PC-3 (cell line): ENCODE results near the gene PTS. TPM values are rescaled to one million over a fixed set of nuclear protein-coding genes. Genes with fewer than 3 reads are reported as not detected.
"Not testable (repeated sequence)": the region's sequence is repeated elsewhere in the genome, so short reads cannot be mapped to it uniquely, and the experiment has no call there.

Experiments
- ATAC-seq: fragments of 200-7000 bp; cut with Tn5 transposase; 2 replicates; pipeline ENCODE4 v1.9.1; 2020; ENCODE audit warnings: mild to moderate bottlenecking, moderate library complexity
- BruUV-seq: library from RNA; stranded (reverse); fragments of 400-500 nt; replicated peaks from 2 replicates; lab custom pipeline; 2021; lab: Mats Ljungman, UMichigan
- CTCF ChIA-PET: fragments of 300-600 bp; sonication (Branson Sonifier 250); formaldehyde crosslinking; loops from one replicate; lab custom pipeline; 2022; ENCODE audit warnings: antibody characterized with exemption; lab: Charles Lee
- POLR2A ChIA-PET: fragments of 300-600 bp; sonication (Branson Sonifier 250); formaldehyde crosslinking; loops from one replicate; lab custom pipeline; 2022; ENCODE audit warnings: antibody characterized with exemption; ENCODE audit not compliant: unreplicated experiment; lab: Charles Lee
- DNase-seq: peaks from one replicate; pipeline ENCODE4 v3.0.0-alpha.2; 2015
- H2AFZ ChIP-seq: fragments of 300-600 bp; sonication (generic); 2 replicates; pipeline ENCODE4 v1.6.0; 2016; ENCODE audit warnings: antibody characterized with exemption, low read length
- H3F3A ChIP-seq: fragments of 300-600 bp; sonication (generic); one replicate; pipeline ENCODE4 v1.6.0; 2017; ENCODE audit warnings: antibody characterized with exemption, low read length, control low read depth, mild to moderate bottlenecking; ENCODE audit not compliant: unreplicated experiment
- H3K27ac ChIP-seq: fragments of 300-600 bp; sonication (generic); 2 replicates; pipeline ENCODE4 v1.5.1; 2016; ENCODE audit warnings: mild to moderate bottlenecking, low read length
- H3K27me3 ChIP-seq: fragments of 300-600 bp; sonication (generic); 2 replicates; pipeline ENCODE4 v1.6.1; 2016; ENCODE audit warnings: low read length, mixed read lengths
- H3K36me3 ChIP-seq: fragments of 300-600 bp; sonication (generic); 2 replicates; pipeline ENCODE4 v1.6.1; 2016; ENCODE audit warnings: low read depth, mixed run types, low read length, mixed read lengths
- H3K4me1 ChIP-seq: fragments of 300-600 bp; sonication (generic); 2 replicates; pipeline ENCODE4 v1.5.1; 2016; ENCODE audit warnings: low read length; ENCODE audit not compliant: insufficient read depth
- H3K4me2 ChIP-seq: fragments of 300-600 bp; sonication (generic); 2 replicates; pipeline ENCODE4 v1.6.0; 2016; ENCODE audit warnings: low read length
- H3K4me3 ChIP-seq: fragments of 300-600 bp; sonication (generic); 2 replicates; pipeline ENCODE4 v1.5.1; 2016; ENCODE audit warnings: mild to moderate bottlenecking, low read length, mixed read lengths
- H3K79me2 ChIP-seq: fragments of 300-600 bp; sonication (generic); 2 replicates; pipeline ENCODE4 v1.6.1; 2017; ENCODE audit warnings: low read length, mixed read lengths
- H3K9ac ChIP-seq: fragments of 300-600 bp; sonication (generic); 2 replicates; pipeline ENCODE4 v1.6.0; 2016; ENCODE audit warnings: mild to moderate bottlenecking, low read length
- H3K9me2 ChIP-seq: fragments of 300-600 bp; sonication (generic); replicated peaks from 2 replicates; pipeline ENCODE4 v1.6.1; 2016; ENCODE audit warnings: mixed run types, low read length, mixed read lengths
- H3K9me3 ChIP-seq: fragments of 300-600 bp; sonication (generic); 2 replicates; pipeline ENCODE4 v1.6.1; 2016; ENCODE audit warnings: low read length, mixed read lengths
- H4K20me1 ChIP-seq: fragments of 300-600 bp; sonication (generic); 2 replicates; pipeline ENCODE4 v1.6.1; 2016; ENCODE audit warnings: low read length, mixed read lengths
- EZH2 ChIP-seq: fragments of 300-600 bp; sonication (generic); IDR thresholded peaks from one replicate; pipeline ENCODE4 v1.6.1; 2017; ENCODE audit warnings: antibody characterized with exemption, mild to moderate bottlenecking, low read length; ENCODE audit not compliant: unreplicated experiment
- EZH2phosphoT487 ChIP-seq: fragments of 300-600 bp; sonication (generic); IDR thresholded peaks from 2 replicates; pipeline ENCODE4 v1.6.1; 2018; ENCODE audit warnings: mild to moderate bottlenecking, antibody characterized with exemption, low read length, borderline replicate concordance
- intact Hi-C: fragments of 100-400 bp; cut with micrococcal nuclease; formaldehyde crosslinking; loops from 2 replicates; pipeline ENCODE4 v1.9.0; 2023
- total RNA-seq: library from RNA; depleted of rRNA; stranded (reverse); fragments of >200 nt; gene quantifications from 2 replicates; pipeline ENCODE4 v1.2.3, GENCODE V29; 2014
- TF ChIP-seq, protein P1 (sequence below): fragments of 300-600 bp; sonication (generic); conservative IDR thresholded peaks from 2 replicates; pipeline ENCODE4 v1.5.1; 2017; ENCODE audit warnings: antibody characterized with exemption, low read depth, mild to moderate bottlenecking, low read length

Gene PTS
- total RNA-seq, 1 experiment from 2014 or later: 77.4 TPM

DNA sequence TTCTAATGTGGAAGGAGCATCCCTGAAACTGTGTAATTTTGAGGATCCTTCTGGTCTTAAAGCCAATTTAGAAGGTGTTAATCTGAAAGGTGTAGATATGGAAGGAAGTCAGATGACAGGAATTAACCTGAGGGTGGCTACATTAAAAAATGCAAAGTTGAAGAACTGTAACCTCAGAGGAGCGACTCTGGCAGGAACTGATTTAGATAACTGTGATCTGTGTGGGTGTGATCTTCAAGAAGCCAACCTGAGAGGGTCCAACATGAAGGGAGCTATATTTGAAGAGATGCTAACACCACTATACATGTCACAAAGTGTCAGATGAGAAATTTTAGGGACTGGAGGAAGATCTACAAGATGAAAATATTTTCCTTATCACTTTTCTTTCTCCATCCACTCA, 43.4 kb upstream of the PTS start:
- POLR2A ChIA-PET: no interaction called here
- Histone ChIP-seq H3K4me1 (no peaks in the 10 kb centered on the region), H3K9me2 (no peaks in the 10 kb centered on the region), H3K9me3 (no peaks in the 10 kb centered on the region), H2AFZ (no peak overlapping the region), H3K79me2 (no peaks in the 10 kb centered on the region), H3K4me2 (no peak overlapping the region), H3K9ac (no peak overlapping the region), H3K36me3 (no peaks in the 10 kb centered on the region), H3K4me3 (no peak overlapping the region), H3K27ac (no peak overlapping the region), H3K27me3 (no peaks in the 10 kb centered on the region), H4K20me1 (no peaks in the 10 kb centered on the region), H3F3A (no peaks in the 10 kb centered on the region)
- ATAC-seq (no peak), DNase-seq (no peak)
- CTCF ChIA-PET: no interaction called here
- intact Hi-C loops: no loop called here
- BruUV-seq: no TSS peak
- no peak for TF ChIP-seq EZH2phosphoT487
- TF ChIP-seq EZH2: no peak
- TF ChIP-seq, protein P1, sequence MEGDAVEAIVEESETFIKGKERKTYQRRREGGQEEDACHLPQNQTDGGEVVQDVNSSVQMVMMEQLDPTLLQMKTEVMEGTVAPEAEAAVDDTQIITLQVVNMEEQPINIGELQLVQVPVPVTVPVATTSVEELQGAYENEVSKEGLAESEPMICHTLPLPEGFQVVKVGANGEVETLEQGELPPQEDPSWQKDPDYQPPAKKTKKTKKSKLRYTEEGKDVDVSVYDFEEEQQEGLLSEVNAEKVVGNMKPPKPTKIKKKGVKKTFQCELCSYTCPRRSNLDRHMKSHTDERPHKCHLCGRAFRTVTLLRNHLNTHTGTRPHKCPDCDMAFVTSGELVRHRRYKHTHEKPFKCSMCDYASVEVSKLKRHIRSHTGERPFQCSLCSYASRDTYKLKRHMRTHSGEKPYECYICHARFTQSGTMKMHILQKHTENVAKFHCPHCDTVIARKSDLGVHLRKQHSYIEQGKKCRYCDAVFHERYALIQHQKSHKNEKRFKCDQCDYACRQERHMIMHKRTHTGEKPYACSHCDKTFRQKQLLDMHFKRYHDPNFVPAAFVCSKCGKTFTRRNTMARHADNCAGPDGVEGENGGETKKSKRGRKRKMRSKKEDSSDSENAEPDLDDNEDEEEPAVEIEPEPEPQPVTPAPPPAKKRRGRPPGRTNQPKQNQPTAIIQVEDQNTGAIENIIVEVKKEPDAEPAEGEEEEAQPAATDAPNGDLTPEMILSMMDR: no peak

DNA sequence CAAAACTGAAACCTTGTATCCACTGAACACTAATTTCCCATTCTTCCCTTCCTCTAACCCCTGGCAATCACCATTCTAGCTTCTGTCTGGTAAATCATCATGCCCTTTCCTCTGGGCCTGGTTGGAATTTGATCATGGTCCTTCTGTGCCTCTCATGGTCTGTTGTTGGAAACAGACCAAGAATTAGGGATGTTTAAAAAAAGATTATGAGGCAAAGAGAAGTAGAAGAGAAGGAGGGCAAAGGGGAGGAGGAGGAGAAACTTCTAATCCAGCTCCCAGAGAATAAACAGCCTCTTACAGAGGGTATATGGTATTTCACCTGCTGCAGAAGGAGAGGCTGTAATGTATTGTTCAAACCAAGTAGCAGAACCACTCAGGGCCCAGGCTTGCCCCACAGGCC, 40.3 kb upstream of the PTS start:
- DNase-seq (no peak), ATAC-seq (no peak)
- CTCF ChIA-PET: no interaction called here
- Histone ChIP-seq H3K79me2 (no peaks in the 10 kb centered on the region), H3F3A (no peaks in the 10 kb centered on the region), H3K9me3 (no peaks in the 10 kb centered on the region), H3K36me3 (no peaks in the 10 kb centered on the region), H3K27me3 (no peaks in the 10 kb centered on the region), H2AFZ (no peak overlapping the region), H3K9ac (no peak overlapping the region), H4K20me1 (no peaks in the 10 kb centered on the region), H3K27ac (no peak overlapping the region), H3K9me2 (no peaks in the 10 kb centered on the region), H3K4me2 (no peak overlapping the region), H3K4me1 (no peaks in the 10 kb centered on the region), H3K4me3 (no peak overlapping the region)
- no peak for TF ChIP-seq EZH2
- POLR2A ChIA-PET: no interaction called here
- intact Hi-C loops: no loop called here
- BruUV-seq: no TSS peak

DNA sequence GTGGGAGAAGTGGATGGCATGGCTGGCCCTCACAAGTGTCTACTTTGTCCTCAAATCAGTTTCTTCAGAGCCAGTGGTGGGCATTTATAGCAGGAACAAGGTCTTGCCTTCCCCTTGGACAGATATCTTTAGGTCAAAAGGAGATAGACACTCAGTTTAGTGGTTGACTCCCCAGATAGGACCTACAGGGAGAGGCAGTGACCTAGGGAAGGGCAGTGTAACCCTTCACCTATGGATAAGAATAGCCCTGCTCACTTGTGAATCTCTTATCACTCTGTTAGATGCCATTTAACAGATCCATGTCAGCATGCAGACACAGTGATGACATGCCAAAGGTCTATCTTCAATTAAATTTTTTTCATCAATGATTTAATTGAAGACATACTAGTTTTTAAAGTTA, 39.9 kb upstream of the PTS start:
- TF ChIP-seq EZH2 (no peak), EZH2phosphoT487 (no peak)
- TF ChIP-seq, protein P1: no peak

DNA sequence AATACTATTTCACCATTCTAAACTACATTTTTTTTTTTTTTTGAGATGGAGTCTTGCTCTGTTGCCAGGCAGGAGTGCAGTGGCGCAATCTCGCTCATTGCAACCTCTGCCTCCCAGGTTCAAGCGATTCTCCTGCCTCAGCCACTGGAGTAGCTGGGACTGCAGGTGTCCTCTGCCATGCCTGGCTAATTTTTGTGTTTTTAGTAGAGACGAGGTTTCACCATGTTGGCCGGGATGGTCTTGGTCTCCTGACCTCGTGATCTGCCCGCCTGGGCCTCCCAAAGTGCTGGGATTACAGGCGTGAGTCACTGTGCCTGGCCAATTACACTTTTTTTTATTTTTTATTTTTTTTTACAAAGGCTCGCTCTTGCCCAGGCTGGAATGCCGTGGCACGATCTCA, 31.1 kb upstream of the PTS start:
- H3K9ac ChIP-seq, H3K27ac ChIP-seq, H3K79me2 ChIP-seq, H3K27me3 ChIP-seq, CTCF ChIA-PET, H3K4me3 ChIP-seq, POLR2A ChIA-PET, H3K4me2 ChIP-seq, BruUV-seq, H2AFZ ChIP-seq, H3K9me2 ChIP-seq, H4K20me1 ChIP-seq, H3F3A ChIP-seq, ATAC-seq, intact Hi-C loops, H3K4me1 ChIP-seq, DNase-seq, H3K36me3 ChIP-seq, H3K9me3 ChIP-seq: not testable (repeated sequence)

More for the DNA sequence above, 39.9 kb upstream of the PTS start:
- ATAC-seq: no peak
- Histone ChIP-seq H4K20me1 (no peaks in the 10 kb centered on the region), H3K9me3 (no peaks in the 10 kb centered on the region), H3K4me2 (no peak overlapping the region), H3K36me3 (no peaks in the 10 kb centered on the region), H3F3A (no peaks in the 10 kb centered on the region), H3K27me3 (no peaks in the 10 kb centered on the region), H3K4me3 (no peak overlapping the region), H3K27ac (no peak overlapping the region), H3K4me1 (no peaks in the 10 kb centered on the region), H2AFZ (no peak overlapping the region), H3K79me2 (no peaks in the 10 kb centered on the region), H3K9ac (no peak overlapping the region), H3K9me2 (no peaks in the 10 kb centered on the region)
- no peak for DNase-seq
- intact Hi-C loops: no loop called here
- CTCF ChIA-PET: no interaction called here
- no TSS peak for BruUV-seq
- POLR2A ChIA-PET: no interaction called here
